ENCODE data around the gene PSD4.

Gene PSD4

DNA sequence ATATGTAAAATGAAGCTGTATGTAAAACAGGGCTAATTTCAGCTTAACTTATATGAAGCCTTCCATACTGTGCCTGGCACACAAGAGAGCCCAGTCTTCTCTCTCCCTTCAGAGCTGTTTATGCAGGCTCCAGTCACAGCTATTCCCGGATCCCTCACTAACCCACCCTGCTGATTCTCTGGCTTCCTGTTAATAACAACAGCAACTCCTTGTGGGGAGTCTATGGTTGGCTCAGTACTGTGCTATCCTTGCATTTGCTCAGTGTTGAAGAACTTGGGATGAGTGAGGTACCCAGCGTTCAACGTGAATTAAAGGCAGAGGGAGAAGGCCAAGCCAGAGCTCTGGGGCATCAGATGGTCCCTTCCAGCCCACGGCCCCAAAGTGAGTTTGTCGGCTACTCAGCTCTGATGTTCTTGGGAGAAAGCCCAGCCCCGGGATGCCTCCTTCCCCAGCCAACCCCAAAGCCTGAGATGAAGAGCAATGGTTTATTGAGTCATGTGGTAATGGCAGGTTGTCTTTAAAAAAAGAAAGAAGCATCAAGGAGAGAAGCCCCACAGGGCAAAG lies 43.2 kb downstream of the PSD4 start:
- TF ChIP-seq POLR2A (IDR thresholded peaks at IDR 0.05; ENCODE audit: low read length) (no peak), GATA1 (IDR thresholded peaks at IDR 0.05; ENCODE audit: low read depth, low read length) (no peak)
- DNase-seq: no peak

DNA sequence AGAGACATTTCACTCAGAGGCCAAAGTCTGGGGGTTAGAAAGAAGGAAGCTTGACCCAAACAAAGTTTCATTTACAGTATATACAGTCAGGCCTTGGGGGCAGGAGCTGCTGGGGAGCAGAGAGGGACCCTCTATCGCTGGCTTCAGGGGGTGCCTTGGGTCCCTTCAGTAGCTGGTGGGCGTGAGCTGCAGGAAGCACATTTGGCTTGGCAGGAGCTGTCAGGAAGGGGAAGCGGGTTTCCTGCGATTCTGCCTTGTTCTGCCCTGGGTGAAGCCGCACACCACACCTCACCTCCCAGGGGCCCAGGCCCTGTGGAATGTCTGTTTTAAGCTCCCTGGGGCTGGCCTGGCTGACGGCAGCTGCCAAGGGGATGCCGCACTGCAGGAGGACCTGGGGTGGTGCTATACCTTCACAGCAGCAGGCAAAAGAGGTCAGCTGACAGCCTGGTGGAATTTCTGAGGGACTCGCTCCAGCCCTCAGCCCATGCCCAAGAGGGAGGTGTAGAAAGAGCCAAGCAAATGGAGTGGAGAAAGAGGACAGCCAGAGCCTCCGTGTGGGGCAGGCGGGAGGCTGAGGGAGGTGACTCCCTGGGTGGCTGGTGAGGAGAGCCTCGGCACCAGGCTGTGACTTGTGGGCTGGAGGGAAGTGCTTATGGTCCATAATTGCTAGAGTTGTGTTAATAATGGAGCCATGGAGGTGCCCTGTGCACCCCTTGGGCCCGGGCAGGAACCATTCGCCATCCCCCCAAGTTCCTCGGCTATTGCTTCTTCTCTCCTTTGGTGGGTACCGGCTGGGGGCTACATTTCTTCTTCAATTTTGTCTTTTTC lies 43.9 kb downstream of the PSD4 start:
- no peak for DNase-seq
- no peak for TF ChIP-seq GATA1 (IDR thresholded peaks at IDR 0.05; ENCODE audit: low read depth, low read length)
- no peak for TF ChIP-seq POLR2A (IDR thresholded peaks at IDR 0.05; ENCODE audit: low read length)

DNA sequence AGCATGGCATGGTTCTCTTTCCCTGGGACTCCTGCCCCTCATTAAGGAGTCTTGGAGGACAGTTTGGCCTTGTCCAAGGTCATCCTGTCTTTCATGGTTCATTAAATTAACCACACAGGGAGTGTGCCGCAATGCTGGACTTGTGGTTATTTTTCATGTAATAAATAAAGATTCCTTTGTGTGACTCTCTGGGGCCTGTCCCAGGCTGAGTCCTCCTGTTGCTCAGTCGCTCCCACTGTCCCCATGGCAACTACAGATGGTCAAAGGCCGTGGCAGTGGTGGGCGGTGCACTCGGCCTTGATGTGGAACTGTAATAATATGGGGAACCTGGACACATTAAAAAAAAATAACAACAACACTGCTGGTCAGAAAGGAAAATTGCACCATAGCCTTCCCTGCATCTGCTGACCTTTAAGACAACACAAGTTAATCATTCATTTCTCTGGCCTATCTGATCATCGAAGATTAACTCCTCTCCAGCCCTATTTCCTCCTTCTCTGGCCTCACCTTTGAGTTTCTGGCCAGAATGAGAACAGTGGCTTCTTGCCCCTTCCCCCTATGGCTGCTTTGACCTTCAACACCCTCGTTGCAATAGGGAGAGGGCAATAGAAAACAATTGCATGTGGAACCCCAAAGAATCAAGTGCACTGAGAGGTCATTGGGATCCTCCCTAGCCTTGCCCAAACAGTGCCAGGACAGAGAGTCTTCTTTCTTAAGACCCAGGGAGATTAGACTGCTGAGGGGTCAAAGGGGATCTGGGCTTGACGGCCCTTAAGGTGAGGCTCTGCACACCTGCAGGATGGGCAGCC lies 44.7 kb downstream of the PSD4 start:
- TF ChIP-seq POLR2A (IDR thresholded peaks at IDR 0.05; ENCODE audit: low read length) (no peak), GATA1 (IDR thresholded peaks at IDR 0.05; ENCODE audit: low read depth, low read length) (no peak)
- DNase-seq: no peak

DNA sequence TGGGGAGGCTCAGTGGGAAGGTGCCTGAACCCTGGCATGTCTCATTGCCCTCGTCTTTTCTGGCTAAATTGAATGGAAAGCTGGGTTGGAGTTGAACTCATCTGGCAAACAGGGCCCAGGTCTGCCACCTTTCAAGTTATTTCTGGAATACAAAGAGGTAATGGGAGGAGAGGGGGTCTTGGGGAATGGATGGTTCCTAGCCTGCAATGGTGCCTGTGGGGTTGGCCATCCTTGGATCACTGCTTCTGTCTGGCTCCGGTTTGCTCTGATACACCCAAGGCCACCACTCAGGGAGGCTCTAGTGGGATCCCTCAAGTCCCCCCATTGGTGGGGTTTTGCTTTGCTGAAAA lies 45.3 kb downstream of the PSD4 start:
- TF ChIP-seq POLR2A (IDR thresholded peaks at IDR 0.05; ENCODE audit: low read length) (no peak), GATA1 (IDR thresholded peaks at IDR 0.05; ENCODE audit: low read depth, low read length) (no peak)
- DNase-seq: no peak

DNA sequence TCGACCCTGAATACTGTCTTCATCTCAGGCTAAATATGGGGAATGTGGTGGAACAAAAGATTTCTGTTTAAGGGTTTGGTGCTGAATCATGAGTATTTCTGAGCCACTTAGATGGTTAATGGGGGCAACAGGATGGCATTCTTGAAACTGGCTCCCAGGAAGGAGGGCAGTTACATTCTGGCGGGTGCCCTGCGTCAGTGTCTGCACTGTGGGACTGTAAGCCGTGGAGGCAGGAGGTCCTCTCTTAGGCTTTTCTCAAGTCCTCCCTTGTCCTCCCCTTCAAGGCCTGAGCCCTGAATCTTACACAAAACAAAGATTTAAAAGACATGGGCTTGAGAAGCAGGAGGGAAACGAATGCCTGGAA lies 45.7 kb downstream of the PSD4 start:
- TF ChIP-seq POLR2A (IDR thresholded peaks at IDR 0.05; ENCODE audit: low read length) (no peak), GATA1 (IDR thresholded peaks at IDR 0.05; ENCODE audit: low read depth, low read length) (no peak)
- no peak for DNase-seq

DNA sequence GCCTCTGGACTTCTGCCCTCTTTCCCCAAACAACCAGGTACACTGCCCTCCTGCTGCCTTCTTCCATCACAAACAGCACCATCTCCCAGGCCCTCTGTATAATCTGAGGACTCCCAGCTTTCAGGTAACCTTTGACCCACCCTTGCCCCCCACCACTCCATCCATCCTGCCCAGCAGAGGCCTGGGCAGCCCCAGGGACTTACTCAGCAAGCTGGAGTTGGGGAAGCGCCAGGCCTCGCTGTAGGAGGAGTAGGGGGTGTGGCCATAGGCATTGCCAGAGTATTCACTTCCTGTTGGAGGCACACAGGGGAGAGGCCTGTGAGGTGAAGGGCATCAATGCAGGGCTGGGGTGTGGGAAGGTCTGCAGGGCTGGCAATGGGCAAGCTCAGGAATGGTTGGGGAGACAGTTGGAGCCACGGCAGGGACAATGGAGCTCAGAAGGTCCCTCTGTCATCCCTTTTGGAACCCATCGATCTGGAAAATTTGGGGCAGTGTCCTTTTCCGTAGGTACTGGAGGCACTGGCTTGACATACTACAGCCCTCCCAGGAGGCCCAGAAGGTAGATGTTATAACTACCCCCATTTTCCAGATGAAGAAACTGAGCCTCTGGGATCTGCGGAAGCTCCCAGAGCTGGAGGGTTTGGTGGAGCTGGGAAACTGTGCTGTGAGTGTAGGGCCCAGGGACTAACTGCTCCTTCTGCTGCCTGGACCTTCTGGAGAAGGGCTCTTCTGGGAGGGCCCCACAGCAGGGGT lies 46.3 kb downstream of the PSD4 start:
- peak; percentile 46 to 55 for DNase-seq
- TF ChIP-seq POLR2A (IDR thresholded peaks at IDR 0.05; ENCODE audit: low read length) (no peak), GATA1 (IDR thresholded peaks at IDR 0.05; ENCODE audit: low read depth, low read length) (no peak)

DNA sequence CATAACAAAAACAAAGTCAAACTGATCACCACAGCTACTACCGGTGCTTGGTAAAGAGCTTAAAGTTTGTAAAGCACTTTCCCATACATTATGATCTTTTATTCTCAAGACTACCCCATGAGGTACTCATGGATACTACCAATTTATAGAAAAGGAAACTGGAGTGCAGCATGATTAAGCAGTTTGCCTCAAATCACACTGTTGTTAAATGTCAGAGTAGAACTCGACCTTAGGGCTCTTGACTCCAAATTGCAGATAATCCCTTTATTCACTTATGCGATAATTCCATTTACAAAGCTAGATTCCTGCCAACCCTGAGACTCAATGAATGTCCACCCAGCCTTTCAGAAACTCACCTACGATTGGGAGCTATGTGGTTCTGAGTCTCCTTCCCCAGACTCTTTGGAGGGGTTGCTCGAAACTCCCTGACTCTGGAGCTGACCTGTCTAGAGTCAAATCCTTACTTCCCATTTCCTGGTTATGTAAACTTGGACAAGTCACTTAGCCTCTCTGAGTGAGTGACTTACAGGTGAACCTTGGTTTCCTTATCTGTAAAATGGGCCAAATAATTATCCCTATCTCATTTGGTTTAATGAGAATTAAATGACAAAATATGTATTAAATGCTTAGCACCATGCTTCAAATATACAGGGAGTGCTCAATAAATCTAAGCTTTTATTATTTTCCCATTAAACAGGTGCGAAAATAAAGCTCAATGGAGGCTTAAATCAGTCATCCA lies 47.4 kb downstream of the PSD4 start:
- TF ChIP-seq GATA1 (IDR thresholded peaks at IDR 0.05; ENCODE audit: low read depth, low read length): no peak
- TF ChIP-seq POLR2A (IDR thresholded peaks at IDR 0.05; ENCODE audit: low read length): no peak

DNA sequence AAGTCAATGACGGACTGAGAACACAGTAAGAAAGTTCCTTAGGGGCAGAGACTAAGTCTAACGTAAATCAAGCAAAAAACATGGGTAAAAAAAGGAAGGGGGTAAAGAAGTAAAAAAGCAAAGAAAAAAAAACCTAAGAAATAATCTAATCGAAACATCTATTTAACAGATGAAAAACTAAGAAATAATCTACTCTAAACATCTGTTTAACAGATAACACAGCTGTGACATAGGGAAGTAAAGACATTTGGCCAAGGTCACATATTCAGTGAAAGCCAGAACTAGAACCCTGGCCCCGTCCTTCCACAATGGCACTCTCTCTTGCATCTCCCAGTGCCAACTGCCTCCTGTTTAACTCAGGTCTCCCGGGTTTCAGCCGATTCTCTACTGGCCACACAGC lies 48.1 kb downstream of the PSD4 start:
- TF ChIP-seq GATA1 (IDR thresholded peaks at IDR 0.05; ENCODE audit: low read depth, low read length) (no peak), POLR2A (IDR thresholded peaks at IDR 0.05; ENCODE audit: low read length) (no peak)
- DNase-seq: peak in 1 of 2 experiments; percentile 27

More for the DNA sequence above, 47.4 kb downstream of the PSD4 start:
- DNase-seq: peak in 1 of 2 experiments; percentile 24

DNA sequence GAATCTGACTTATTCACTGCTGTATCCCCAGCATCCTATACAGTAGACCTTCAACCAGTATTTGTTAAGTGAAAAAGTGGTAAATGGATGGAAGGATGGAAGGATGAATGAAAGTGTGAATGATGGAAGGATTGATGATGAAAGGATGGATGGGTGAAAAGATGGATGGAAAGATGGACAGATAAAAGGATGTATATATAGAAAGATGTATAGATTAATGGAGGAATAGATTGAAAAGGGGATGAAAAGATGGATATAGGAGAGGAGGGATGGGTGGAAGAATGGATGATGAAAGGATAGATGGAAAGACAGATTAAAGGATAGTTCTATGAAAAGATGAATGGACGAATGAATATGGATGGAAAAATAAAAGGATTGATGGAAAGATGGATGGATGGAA lies 50.0 kb downstream of the PSD4 start:
- TF ChIP-seq GATA1 (IDR thresholded peaks at IDR 0.05; ENCODE audit: low read depth, low read length) (no peak), POLR2A (IDR thresholded peaks at IDR 0.05; ENCODE audit: low read length) (no peak)
- DNase-seq: no peak

DNA sequence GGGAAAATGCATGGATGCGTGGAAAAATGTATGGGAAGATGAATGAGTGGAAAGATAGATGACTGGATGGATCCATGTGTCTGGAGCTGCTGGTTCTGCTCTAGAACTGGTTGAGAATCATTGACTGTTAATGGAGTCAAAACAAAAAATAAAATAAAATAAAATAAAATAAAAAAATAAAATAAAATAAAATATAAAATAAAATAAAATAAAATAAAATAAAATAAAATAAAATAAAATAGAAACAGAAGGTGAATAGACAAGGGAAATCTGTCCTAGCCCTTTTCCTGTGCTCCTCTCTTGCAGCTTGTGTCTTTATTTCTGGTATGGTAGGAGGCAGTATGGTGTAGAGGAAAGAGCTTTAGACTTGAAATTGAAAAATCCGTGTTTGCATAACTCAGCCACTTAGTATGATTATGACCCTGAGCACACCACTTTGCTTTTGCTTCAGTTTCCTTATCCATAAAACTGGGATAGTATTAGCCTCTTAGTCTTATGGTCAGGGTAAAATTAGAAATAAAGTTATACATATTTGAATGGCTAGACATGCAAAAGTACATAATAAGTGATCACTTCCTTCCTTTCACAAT lies 51.0 kb downstream of the PSD4 start:
- no peak for DNase-seq

DNA sequence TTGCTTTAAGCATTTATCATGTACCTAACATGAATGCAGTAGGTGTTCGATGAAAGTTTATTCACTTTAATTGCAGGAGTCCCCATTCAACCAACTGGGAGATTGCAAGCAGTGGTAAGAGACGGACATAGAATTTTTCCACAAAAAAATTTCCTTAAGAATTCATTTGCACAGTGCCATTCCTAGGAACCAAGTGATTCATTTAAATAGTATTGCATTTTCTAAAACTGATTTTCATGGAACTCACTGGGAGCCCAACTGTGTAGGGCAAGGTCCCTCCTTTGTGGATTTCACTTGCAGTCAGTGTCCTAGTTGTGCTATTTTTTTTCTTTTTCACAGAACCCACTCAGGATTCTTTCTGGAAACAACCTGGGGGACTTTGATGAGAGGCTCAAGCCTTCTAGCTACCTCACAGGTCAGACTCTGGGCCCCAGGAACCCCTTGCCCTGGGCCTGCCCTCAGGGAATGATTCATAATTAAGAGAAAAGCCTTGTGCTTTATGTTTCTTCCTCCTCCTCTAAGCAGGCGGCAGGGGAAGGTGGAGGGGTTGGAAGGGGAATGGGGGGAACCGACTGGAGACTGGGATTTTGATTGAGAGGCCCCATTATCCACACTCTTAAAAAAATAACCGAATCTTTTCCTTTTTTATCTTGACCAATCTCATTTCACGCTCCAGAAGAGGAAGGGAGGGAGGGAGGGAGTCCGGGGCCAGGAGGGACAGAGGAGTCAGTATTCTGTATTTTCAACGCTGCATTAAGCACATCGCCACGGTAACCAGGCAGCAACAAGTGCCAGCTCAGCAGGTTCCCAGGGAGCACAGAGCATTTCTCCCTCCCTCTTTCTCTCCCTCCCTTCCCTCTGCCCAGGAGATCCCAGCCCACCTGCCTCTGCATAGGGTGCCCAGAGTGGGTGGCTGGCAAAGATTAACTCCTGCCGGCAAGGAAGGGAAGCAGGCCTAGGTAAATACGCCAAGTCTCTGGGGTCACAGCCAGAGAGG lies 51.8 kb downstream of the PSD4 start:
- DNase-seq: no peak
- TF ChIP-seq GATA1 (IDR thresholded peaks at IDR 0.05; ENCODE audit: low read depth, low read length): no peak
- TF ChIP-seq POLR2A (IDR thresholded peaks at IDR 0.05; ENCODE audit: low read length): no peak

More for the DNA sequence above, 51.0 kb downstream of the PSD4 start:
- no peak for TF ChIP-seq POLR2A (IDR thresholded peaks at IDR 0.05; ENCODE audit: low read length)
- TF ChIP-seq GATA1 (IDR thresholded peaks at IDR 0.05; ENCODE audit: low read depth, low read length): no peak

DNA sequence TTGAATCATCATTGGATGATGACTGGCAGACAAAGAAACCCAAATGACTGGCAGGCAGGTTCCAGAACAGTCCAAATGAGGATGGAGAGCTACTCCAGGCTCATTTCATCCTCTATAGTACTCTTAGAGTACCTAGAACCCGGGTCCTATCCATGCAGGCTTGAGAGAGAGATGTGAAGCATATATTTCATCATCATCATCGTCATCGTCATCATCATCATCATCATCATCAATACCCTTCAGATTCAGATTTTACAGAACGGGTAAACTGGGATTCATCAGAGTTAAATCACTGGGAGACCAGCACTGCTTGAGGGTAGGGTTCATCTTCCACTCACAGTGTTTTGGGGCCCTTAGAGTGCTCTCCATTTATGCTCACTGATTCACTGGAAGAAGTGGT lies 52.7 kb downstream of the PSD4 start:
- no peak for DNase-seq
- TF ChIP-seq GATA1 (IDR thresholded peaks at IDR 0.05; ENCODE audit: low read depth, low read length): no peak
- no peak for TF ChIP-seq POLR2A (IDR thresholded peaks at IDR 0.05; ENCODE audit: low read length)
